Prostate gland (tissue), 2 donors: ENCODE measurements around the gene FOXP1.

Source experiments
- POLR2A ChIP-seq: fragments of 450-650 bp; IDR thresholded peaks from one replicate; pipeline ENCODE4 v1.6.1; 2016; ENCODE audit warnings: antibody characterized with exemption, mild to moderate bottlenecking
- TF ChIP-seq, protein P1 (sequence below), 4 experiments: fragments of 200-600 bp in 2 of 4; fragments of 450-650 bp in 2 of 4; sonication (generic) in 2 of 4; IDR thresholded peaks; 1 replicate in 3 of 4; 2 replicates in 1 of 4; pipeline ENCODE4 v1.5.1; 2016 to 2019; ENCODE audit warnings: antibody characterized with exemption in 4 of 4, mild to moderate bottlenecking in 2 of 4, moderate library complexity in 2 of 4

DNA sequence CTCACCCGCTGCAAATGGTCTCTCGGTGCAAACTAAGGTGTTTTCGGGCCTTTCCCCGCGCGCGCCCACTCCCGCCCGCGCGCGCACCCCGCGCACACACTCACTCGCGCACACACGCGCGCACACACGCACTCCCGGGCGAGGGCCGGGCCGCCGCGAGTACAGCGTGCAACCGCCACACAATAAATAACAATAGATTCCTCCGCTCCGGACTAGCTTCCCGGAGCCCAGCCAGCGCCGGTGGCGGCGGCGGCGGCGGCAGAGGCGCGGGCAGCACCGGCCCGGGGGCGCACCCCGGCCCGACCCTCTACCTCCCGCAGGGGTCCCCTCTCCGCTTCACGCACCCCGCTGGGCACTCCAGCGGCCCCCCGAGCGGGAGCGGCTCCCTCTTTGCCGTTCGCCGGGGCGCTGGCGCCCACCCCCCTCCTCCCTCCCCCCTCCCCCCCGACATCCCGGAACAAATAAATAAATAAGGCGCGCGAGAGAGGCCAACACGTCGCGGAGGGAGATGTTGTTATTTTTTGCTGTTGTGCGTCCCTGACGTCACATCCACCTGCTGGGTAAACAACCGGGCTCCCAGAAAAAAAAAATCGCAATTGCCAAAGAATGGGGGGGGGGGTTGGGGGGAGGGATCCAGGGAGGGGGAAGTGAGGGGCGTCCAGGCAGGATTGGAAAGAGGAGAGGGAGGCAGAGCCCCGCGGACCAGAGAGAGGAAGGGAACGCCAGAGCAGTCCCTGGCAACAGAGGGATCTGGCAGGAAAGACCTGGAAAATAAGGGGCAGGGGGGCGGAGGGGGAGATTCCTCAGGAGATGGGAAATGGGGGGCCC, at the start of gene FOXP1:
- peak; percentile 60 for TF ChIP-seq POLR2A
- TF ChIP-seq, protein P1, sequence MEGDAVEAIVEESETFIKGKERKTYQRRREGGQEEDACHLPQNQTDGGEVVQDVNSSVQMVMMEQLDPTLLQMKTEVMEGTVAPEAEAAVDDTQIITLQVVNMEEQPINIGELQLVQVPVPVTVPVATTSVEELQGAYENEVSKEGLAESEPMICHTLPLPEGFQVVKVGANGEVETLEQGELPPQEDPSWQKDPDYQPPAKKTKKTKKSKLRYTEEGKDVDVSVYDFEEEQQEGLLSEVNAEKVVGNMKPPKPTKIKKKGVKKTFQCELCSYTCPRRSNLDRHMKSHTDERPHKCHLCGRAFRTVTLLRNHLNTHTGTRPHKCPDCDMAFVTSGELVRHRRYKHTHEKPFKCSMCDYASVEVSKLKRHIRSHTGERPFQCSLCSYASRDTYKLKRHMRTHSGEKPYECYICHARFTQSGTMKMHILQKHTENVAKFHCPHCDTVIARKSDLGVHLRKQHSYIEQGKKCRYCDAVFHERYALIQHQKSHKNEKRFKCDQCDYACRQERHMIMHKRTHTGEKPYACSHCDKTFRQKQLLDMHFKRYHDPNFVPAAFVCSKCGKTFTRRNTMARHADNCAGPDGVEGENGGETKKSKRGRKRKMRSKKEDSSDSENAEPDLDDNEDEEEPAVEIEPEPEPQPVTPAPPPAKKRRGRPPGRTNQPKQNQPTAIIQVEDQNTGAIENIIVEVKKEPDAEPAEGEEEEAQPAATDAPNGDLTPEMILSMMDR (IDR thresholded peaks at IDR 0.05): no peak
